Germinal center (tissue), 1 donor: Measurements from ENCODE around the gene MAPKAP1.

Experiments
- DNase-seq: peaks from one replicate; pipeline ENCODE4 v3.0.0; 2012; ENCODE audit warnings: mixed read lengths, low spot score

Gene MAPKAP1

DNA sequence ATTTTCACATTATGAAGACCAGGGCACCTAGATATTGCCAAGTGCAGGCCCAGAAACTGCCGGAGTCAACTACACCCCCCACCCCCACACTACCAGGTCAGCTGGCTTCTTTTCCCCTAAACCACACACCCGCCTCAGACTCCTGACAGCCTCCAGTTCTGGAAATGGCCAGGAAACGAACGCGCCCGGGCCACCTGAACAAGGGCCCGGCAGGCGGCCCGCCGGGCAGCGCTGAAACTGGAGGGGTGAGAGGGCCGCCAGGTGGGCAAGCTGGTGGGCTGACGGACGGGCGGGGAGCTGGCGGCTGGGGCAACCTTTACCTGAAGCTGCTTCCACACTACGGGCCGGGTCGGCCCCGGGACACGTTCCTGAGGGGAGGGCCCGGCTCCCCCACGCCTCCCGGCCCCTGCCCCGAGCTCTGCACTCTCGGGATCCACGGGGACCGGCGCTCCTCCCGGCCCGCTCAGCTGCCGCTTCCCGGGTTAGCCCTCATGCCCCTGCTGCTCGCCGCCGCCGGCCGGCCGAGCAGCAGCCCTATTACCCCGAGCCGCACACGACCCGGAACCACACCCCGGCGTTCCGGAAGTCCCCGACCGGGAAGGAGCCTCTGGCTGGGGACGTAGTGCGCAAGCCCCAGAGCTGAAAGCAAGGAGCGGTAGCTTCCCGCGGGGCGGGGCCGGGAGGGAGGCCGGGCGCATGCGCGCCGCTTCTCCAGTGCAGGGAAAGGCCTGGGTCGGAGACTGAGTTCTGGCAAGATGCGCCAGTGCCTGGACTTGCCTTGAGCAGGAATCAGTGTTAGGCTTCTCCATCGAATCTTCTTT lies at the start of gene MAPKAP1:
Gene MAPKAP1 (minus strand): TSS at position 558 of the 821 bp plus-strand sequence. CDS start 34,634 bp downstream, outside the sequence.
- peak; percentile 95 for DNase-seq

DNA sequence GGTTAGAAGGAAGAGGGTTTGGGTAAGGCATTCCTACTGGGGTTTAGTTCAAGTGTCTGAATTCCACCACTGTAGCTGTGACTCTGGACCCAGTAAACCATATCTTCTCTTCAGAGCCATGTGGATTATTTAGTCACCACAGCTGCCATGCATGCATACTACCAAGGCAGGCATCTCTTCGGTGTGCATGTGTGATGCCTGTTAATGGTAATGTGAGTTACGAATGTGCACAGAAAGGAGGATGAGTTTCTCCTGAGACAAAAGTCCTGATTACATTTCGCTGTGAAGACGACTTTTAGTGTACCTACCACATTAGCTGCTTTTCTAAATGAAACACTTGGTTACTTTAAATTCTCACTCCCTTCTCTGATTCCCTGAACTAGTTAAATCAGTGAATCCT lies 49.5 kb upstream of the MAPKAP1 start:
- DNase-seq: no peak

DNA sequence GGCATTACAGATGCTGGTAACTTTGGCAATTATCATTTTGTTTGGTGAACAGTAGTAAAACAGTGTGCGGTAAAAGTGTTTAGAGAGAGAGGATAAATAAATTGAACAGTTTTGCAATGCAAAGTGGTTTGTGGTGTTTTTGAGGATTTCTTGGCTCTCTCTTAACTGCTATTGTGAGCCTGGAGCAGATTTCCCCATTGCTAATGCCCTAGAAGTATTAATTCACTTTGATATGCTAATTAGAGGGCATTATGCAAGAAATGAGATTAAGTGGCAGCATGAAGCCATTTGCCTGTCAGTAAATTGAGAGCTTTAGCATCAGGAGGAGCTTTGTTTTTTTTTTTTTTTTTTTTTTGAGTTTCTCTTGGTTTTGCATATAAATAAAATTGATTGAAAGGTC lies 48.3 kb upstream of the MAPKAP1 start:
- DNase-seq: no peak

DNA sequence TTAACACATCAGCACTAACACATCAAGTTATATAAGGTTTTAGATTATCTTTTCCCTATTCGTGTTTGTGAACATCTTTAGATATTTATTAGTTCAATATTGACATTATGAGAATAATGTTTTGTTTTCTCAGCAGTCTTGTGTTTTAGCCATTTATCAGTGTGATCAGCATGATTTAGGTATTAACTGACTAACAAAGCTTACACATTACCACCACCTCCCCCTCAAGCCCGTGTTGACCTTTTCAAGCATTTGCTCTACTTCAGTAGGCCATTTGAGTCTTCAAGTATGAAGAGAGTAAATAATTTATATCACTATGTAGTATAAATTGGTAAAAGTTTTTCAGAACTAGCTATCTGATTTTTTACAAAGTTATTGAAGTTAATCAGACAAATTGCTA lies 47.1 kb upstream of the MAPKAP1 start:
- no peak for DNase-seq

DNA sequence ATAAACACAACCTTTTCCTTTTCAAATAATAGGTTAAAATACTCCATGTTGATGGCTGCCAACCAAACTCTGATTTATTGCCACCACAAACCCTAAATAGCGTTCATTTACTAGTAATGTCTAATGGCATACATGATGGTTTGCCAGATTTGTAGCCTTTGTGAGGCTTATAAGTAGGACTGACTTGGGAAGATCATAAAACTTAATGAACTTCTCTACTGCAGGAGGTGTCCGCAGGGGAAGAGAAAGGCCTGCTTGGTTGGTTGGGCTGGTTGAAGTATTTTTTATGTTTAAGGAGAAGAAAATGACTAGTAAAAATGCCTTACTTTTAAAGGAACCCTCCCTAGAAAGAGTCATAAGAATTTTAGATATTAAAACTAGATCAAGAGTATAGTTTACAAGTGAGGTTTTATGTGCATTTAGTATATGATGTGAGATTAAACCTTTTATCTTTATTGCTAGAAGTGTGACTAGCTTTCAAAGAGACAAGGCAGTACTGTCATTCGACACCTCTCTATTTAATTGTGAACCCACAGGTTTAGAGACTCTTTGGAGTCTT lies 45.1 kb upstream of the MAPKAP1 start:
- no peak for DNase-seq

DNA sequence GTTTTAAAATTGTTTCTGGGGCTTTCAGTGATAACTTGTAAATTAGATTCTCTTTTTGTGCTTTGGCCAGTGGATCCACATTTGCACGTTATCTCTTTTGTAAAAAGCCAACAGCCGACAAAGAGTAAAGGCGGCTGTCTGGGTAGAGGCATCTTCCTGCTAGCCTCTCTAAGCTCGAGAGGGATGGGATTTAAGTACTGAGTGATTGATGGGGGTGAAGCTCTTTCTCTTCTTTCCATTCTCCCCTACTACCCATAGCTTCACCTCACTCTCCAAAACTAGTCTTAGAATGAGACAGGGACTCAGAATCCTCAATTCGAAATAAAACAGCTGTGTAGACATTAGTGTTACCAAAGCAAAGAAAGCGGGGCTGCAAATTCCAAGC lies 43.6 kb upstream of the MAPKAP1 start:
- no peak for DNase-seq

DNA sequence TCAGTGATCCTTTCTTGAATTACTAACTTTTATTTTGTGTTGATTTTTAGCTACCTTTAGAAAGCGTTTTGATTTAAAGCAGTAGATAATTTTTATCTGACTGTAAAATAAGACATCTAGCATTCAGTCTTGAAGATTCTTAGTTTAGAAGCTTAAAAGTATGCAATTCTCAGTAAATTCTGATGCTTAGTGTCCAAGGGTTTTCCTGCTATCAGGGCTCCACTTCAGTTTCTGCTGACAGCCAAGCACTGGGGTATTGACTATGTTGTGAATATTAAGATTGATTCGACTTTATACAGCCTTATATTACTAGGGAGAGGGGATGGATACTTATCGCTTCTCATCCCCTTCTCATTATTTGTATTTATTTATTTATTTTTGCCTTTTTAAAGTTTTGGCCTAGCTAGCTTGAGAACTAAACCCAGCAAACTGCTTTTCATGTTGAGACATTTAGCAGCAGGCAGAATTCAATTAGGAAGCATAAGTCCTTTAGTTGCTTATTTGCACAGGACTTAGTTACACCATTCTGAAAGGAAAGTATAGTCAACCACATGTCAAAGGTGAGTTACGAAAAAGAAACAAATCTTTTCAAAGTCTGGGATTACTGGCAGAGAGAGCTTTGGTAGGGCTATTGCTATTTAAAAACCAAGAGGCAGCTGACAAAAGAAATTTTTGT lies 43.1 kb upstream of the MAPKAP1 start:
- DNase-seq: no peak

DNA sequence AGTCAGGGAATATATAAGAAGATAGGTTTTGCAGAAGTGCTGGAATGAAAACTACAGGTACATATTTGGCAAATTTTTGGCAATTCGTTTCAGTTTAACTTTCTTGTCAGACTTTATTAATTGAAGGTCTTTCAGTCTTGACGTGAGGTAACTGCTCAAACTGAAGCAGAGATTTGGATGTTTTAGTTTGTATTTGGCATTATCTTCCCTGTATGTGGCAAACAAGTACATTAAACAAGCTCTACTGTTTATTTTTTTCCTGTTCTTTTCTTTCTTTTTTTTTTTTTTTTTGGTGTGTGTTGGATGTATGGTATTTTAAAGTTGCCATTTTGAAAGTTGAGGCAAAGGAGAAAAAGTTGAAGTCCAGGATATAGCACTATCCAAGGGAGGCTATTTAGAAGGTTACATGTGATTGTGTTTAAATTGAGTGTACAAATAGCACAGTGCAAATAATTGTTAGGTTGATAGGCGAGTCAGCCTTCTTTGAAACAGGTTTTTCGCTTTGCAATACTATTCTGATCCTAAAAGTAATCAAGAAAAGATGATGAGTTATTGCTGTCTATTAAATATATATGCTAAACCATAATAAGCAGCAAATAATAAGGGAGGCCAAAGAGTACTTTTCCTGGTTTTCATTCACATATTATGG lies 42.4 kb upstream of the MAPKAP1 start:
- no peak for DNase-seq

DNA sequence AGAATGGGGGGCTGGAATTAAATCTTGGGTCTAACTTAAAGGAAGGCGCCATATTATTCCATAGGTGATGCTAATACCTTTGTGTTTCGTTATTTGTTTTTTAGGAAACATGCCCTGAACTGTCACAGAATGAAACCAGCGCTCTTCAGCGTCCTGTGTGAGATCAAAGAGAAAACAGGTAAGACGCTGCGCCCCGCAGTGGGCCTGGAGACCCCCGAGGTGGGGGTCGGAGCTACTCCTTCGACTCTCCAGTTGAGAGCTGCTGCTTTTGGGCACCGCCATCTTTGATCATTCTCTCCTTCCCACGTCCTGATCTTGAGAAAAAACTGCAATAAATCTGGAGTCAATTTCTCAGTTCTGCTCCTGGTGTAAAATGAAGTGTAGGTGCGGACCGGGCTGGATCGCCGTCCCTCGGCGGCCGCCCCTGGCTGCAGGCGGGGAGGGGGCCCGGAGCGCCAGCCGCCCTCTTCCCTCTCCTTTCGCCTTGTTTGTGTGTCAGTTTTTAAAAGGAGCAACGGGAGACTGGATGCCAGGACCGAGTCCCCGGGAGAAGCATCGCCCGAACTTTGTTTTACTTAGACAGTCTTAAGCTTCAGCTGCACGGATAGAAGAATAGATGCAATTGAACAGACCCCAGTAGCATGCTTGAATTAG lies 41.6 kb upstream of the MAPKAP1 start:
- no peak for DNase-seq

DNA sequence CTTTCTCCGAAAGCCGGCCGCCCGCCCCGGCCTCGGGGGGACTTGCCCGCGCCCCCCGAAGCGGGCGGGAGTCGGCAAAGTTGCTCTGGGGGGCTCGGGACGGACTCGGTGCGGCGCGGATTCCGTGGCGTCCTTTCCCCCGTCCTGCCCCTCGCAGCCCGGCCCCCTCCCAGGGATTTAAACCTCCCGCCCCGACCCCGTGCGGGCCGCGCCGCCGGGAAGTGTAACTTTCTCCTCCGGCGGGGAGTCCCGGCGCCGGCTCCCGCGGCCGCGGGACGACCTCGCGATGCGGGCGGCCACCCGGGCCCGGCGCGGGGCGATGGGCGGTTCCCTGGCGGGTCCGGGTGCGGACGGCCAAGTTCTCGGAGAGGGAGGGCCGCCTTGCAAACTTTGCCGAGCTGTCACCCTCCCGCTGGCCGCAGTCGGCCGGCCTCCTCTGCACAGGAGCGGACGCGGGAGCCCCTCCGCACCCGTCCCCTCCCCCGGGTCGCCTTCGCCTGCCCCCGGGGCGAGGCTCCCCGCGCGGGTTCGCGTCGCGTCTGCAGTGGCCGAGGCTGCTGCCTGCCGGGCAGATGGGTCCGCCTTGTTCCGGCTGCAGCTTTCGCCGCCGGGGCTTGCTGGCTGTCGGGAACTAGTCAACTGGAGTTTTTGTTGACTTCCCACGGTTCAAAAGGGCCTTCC lies 40.9 kb upstream of the MAPKAP1 start:
- peak; percentile 51 for DNase-seq

DNA sequence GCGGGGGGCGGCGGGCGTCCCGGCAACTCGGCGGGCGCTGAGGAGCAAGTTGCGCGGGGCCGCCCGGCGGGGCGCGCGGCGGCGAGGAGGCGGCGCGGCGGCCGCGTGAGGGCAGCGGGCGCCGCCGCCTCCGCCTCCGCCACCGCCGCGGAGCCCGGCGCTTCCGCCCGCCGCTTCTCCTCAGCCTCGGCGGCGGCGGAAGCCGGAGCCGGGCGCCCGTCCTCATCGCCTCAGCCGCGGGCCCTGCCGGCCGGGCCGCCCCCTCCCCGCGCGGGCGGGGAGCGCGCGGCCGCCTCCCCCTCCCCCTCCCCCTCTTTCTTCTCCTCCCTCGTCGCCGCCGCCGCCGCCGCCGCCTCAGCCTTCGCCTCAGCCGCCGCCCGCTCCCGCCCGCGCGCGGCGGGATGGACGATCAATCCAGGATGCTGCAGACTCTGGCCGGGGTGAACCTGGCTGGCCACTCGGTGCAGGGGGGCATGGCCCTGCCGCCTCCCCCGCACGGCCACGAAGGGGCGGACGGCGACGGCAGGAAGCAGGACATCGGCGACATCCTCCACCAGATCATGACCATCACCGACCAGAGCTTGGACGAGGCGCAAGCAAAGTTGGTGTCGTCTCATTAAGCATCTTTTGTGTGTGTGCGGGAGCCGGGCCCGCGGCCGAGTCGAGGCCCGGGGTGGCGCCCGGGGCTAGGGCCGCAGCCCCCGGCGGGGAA lies 40.2 kb upstream of the MAPKAP1 start, which contains the start of gene PBX3:
Gene PBX3 (plus strand): TSS at position 321 of the 712 bp plus-strand sequence.
- DNase-seq: peak; percentile 74

DNA sequence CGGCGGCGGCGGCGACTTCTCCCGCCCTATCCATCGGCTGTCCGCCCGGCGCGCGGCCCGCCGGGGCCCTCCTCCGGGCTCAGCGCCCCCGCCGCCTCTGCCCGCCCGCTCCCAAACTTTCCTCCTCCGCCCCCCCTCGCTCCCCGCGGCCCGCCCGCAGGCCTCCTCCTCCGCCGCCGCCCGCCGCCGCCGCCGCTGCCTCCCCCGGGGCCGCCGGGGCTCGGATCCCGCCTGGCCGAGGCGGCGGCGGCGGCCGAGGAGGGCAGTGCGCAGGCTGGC lies 39.7 kb upstream of the MAPKAP1 start:
- no peak for DNase-seq

DNA sequence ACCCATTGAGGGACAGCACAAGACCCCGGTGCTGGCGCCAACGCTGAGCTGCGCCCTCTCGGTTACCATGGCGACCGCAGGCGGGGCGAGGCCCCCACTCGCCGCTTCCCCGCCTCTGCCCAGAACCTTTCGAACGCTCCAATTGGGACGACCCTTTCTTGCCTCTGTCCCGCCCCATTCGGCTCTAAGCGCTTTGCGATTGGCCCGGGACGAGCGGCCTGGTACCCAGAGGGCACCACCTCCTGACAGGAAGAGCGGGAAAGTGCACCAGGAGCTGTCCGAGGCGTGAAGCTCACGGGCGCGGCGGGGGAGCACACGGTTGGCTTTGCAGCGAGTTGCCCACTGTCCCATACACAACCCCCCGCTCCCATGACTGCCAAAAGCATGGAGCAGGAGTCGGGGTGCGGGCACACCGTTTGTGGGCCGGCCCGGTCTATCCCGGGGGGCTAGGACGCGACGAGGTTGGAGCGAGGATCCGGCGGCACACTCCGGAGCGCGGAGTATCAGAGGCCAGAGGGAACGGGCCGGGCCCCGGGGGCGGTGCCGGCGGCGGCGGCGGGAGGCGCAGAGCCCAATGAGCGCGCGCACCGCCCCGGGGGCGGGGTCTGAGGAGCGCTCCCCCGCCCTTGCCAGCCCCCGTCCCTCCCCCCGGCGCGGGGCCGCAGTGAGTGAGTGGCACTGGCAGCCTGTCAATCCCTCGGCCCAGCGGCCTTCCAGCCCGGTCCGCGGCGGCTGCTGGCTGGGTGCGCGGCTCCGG lies 39.2 kb upstream of the MAPKAP1 start:
- peak; percentile 95 for DNase-seq

DNA sequence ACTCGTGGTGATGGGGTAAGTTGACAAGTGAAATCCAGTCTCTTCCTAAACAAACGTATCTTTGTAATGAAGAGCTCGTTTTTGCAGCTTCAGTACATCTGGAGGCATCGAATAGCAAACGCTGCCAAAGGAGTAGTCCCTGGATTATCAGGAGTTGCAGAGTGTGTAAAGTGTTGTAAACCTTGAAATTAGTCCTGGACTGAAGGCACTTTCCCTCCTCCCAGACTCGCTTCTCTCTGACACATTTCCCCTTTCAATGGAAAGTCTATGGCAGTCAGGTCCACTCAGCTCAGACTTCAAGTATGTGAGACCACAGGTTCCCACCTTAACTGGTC lies 38.6 kb upstream of the MAPKAP1 start:
- no peak for DNase-seq

DNA sequence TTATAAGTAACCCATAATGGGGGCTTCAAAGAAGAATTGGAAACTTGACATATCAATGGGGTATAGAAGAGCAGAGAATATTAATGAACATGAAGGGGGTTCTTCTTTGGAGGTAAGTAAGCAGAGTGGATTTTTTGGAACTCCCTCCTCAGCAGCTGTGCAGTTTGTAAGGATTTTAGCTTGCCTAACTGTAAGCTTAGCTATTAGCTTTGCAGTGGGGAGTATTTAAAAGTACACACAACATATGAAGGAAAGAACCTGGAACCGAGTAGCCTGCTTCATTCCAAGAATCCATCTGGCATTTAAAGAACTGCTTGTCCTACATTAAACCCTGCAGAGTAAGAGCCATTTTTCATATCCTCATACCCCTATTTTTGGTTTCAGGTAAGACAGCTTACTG lies 38.0 kb upstream of the MAPKAP1 start:
- DNase-seq: no peak

DNA sequence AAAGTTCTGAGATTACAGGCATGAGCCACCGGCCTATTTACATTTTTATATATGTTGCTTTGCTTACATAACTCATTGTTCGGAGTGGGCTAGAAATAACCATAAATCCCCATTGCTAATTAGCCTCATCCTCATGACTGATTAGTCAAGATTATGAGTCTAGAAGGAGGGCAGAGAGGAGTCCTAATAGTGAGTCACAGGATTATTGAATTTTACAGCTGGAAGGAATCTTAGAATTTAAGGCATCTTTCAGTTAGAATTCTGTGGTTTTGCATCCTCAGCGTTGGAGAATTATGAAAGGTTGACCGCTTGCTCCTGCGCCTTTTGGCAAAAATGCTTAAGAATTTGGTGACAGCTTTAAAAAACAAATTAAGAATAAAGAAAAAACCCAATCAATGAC lies 37.6 kb upstream of the MAPKAP1 start:
- no peak for DNase-seq

DNA sequence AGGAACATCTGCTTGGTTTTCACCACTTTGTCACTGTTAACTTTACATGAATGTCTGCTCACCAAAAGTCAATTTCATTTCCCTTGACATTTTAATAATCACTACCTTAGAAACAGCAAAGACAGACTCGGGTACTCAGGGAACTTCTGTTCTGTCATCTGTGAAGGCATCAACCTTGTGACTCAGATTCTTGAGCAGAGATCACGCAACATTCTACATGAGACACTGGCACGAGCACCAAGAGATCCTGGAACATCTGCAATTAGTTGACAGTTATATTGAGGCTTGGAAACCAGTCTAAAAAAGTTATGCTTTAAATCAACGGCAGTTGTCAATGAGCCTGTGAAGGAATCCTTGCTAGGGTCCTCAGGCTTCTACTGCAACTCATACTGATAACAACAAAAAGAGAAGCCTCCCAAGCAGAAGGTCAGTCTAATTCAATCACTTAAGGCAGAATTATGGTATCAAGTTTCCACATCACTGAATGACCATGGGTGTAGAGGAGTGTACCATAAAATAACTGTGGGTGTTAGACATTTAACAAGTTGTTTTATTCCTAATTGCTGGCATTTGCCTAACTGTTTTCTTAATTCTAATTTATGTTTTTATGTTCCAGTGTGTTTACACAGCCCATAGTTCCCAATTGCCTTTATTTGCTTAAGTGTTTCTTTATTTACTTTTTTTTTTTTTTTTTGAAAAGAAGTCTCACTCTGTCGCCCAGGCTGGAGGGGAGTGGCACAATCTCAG lies 36.8 kb upstream of the MAPKAP1 start:
- DNase-seq: no peak

DNA sequence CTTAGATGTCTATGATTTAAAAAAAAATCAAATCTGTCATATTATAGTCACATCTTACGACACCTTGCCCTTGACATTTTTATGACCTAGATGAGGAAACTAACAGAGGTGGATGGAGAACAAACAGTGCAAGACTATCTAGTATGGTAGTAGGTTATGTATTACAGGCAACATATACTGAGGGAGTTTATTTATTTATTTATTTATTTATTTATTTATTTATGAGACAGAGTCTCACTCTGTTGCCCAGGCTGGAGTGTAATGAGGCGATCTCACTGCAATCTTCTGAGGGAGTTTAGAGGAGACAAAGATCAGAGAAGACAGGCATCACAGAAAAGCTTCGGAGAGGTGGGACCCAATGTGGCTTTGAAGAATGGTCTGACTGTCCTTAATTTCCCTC lies 35.6 kb upstream of the MAPKAP1 start:
- DNase-seq: no peak

DNA sequence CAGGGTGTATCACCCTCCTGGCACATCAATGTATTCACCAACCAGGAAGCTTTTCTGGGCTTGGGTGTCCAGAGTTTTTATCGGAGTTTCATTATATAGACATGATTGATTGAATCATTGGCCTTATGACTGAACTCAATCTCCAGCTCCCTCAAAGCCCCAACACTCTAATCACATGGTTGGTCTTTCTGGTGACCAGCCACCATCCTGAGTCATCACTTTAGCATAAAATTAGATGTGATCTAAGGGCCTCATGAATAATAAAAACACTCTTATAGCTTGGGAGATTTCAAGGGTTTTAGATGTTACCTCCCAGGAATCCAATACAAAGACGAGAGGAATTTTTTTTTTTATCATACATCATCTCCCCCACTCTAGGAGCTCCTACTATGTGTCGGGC lies 32.4 kb upstream of the MAPKAP1 start:
- no peak for DNase-seq

DNA sequence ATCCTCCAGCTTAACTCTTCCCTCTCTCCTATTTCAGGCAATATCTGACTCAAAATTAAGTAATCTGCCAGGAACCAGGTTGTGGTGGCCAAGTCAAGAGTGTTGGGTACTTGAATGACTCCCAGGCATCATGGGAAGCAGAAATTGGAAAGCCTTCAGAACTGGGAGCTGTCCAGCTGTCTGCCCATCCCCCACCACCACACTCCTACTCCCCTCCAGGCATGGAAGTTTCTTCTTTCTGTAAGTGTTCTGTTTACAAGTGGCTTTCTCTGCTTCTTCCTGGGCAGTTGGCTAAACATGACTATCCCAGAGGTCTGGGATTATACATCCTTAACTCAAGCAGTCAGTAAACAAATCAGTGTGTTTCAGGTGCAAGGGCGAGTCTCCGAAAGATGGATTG lies 25.6 kb upstream of the MAPKAP1 start:
- no peak for DNase-seq
